ENCODE measurements around the gene ZNF621. TPM values are rescaled to one million over a fixed set of nuclear protein-coding genes. Genes with fewer than 3 reads are reported as not detected.
A peak's percentile ranks its signal among the peaks of the same experiment; 100 is the strongest.

The ZNF621 gene
- polyA plus RNA-seq, 3 donors: 23.4 to 32.0 (median 26.6) TPM

DNA sequence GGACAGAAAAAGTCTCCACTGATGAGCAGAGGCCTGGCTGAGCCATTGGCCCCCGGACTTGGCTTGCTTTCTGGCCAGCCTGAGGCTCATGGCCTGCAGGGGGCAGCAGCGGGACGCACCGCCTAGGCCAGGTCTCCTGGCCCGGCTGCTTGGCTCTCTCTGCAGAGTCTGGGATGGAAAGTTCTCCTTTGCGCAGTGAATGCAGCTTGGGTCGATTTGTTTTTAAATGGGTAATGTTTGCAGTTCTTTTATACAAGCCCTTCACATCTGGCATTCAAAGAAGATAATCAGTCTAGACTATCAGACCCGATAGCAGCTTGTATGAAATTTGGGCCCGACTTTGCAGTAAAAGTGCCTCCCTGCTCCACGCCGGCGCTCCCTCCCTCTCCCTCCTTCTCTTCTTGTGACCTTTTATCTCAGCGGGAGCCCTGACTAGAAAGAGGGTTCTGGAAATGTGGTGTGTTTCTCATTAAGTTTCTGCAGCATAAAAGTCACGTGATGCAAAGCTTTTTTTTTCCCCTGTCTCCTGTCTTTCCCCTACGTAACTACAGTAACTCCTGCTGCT lies 59.9 kb downstream of the ZNF621 start:
- DNase-seq (ENCODE audit: extremely low read depth in 1 of 11, low read depth in 9 of 11, low spot score in 4 of 11): peak; percentile 53 to 80 (median 74)

DNA sequence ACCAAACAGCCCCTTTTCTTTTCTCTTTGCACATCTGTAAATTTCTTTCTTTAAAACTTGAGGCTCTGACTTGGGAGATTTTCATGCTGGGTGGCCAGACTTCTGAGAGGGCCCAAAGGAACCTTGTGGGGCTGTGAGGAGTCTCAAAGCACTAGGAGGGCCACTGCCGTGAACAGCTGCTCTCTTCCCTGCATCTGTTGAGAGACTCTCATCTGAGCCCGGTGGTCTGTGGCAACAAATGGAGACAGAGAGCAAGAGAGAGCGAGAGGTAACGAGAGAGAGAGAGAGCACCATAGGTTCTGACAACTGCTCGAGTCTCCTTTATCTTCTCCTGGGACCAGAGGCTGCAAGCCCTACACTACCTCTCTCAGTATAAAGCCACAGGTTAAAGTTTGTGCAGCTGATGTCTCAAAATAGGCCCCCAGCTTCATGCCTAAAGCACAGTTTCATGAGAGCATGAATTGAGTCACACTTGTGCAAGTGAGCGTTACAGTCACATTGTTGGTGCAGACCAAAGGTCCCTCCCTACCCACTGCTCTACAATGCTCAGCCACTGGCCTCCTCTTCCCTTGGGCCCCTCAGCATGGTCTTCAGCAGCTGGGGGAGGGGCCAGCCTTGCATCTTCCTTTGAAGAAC lies 60.7 kb downstream of the ZNF621 start:
- no peak for DNase-seq (ENCODE audit: extremely low read depth in 1 of 11, low read depth in 9 of 11, low spot score in 4 of 11)

DNA sequence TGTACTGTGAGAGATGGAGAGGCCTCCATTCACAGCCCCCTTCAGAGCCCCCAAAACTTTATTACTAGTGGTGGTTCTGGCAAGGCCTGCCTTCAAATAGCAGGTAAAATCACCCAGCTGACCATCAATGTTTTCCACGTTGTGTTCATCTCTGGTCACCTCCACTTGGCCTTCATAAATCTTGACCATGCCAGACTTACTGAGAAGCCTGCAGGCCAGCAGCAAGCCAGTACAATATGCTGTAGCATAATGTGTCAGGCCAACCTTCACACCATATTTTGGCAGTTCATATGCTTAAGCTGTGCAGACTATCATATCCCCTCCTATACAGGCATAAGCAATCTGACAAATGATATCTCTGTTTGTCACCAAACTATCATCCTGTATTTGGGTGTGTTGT lies 62.1 kb downstream of the ZNF621 start:
- no peak for DNase-seq (ENCODE audit: extremely low read depth in 1 of 11, low read depth in 9 of 11, low spot score in 4 of 11)

DNA sequence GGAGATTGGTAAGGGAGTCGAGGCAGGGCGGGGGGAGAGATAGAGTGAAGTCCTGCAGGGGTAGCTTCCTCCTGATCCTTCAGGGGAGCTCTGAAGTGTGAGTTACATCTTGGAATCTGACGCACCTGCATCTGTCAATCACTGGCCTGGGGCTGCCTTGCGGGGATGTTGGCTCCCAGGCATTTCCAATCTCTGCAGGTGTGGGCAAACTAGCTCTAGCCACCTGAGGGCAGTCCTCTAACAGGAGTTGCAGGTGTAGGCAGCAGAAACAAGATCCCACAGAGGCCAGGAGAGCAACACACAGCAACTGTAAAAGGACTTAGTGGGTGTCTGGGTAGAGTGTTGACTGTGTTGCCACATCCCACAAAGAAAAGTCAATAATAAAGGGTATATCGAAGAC lies 63.6 kb downstream of the ZNF621 start:
- DNase-seq (ENCODE audit: extremely low read depth in 1 of 11, low read depth in 9 of 11, low spot score in 4 of 11): no peak

Other genes with a start within 250 kb of the ZNF621 start
- 100 to 1,000 TPM; 109 to 132 (median 122) TPM for gene EIF1B, start 215.3 kb upstream of the ZNF621 start, polyA plus RNA-seq (ENCODE audit: insufficient read length in 3 of 3)
- gene ENTPD3, start 137.8 kb upstream of the ZNF621 start, polyA plus RNA-seq (ENCODE audit: insufficient read length in 3 of 3): 1 to 10 TPM; 1.4 to 2.1 (median 1.9) TPM
- gene RPL14, start 67.6 kb upstream of the ZNF621 start, polyA plus RNA-seq (ENCODE audit: insufficient read length in 3 of 3): 1,000 to 10,000 TPM; 1,639 to 1,832 (median 1,792) TPM
- 1 to 10 TPM; 7.5 to 8.3 (median 7.8) TPM for gene ZNF619, start 47.8 kb upstream of the ZNF621 start, polyA plus RNA-seq (ENCODE audit: insufficient read length in 3 of 3)
- gene ZNF620, start 18.9 kb upstream of the ZNF621 start, polyA plus RNA-seq (ENCODE audit: insufficient read length in 3 of 3): 10 to 100 TPM in 2 of 3 donors, 1 to 10 TPM in 1; 9.6 to 11.9 (median 10.4) TPM